Gastroesophageal sphincter (tissue), 4 donors: ENCODE results near the gene FOXL3. TPM values are rescaled to one million over a fixed set of nuclear protein-coding genes. Genes with fewer than 3 reads are reported as not detected.

ENCODE experiments used
- ATAC-seq: fragments of 150-250 bp; one replicate; pipeline ENCODE4 v1.9.1; 2016; ENCODE audit warnings: mild to moderate bottlenecking, moderate library complexity
- H3K27ac ChIP-seq, 4 donors: fragments of 200-600 bp; sonication (generic) in 3 of 4; 1 replicate in 3 of 4; 2 replicates in 1 of 4; pipeline ENCODE4 v1.5.1; 2016 to 2019
- H3K27me3 ChIP-seq: fragments of 200-600 bp; sonication (generic); one replicate; pipeline ENCODE4 v1.5.1; 2019
- H3K36me3 ChIP-seq, 2 donors: fragments of 200-600 bp; sonication (generic); one replicate each; pipeline ENCODE4 v1.5.1; 2019; ENCODE audit warnings: control low read depth in 1 of 2
- H3K4me1 ChIP-seq, 3 donors: fragments of 200-600 bp; sonication (generic); 1 replicate in 2 of 3; 2 replicates in 1 of 3; pipeline ENCODE4 v1.5.1; 2016 to 2019; ENCODE audit warnings: control low read depth in 2 of 3
- H3K4me3 ChIP-seq, 2 donors: fragments of 200-600 bp; sonication (generic); one replicate each; pipeline ENCODE4 v1.5.1; 2019; ENCODE audit warnings: mild to moderate bottlenecking in 1 of 2, moderate library complexity in 1 of 2
- H3K9me3 ChIP-seq, 3 donors: fragments of 200-600 bp; sonication (generic); one replicate each; pipeline ENCODE4 v1.5.1; 2017 to 2019; ENCODE audit warnings: control low read depth in 2 of 3
- EP300 ChIP-seq: sonication (generic); formaldehyde crosslinking; IDR thresholded peaks from one replicate; pipeline ENCODE4 v1.6.1; 2017; ENCODE audit warnings: antibody characterized with exemption, mild to moderate bottlenecking
- POLR2A ChIP-seq, 2 donors: fragments of 450-650 bp; IDR thresholded peaks; one replicate each; pipeline ENCODE4 v1.6.1; 2017; ENCODE audit warnings: antibody characterized with exemption in 2 of 2, mild to moderate bottlenecking in 2 of 2, moderate library complexity in 1 of 2
- POLR2AphosphoS5 ChIP-seq: sonication (generic); formaldehyde crosslinking; IDR thresholded peaks from one replicate; pipeline ENCODE4 v1.6.1; 2017; ENCODE audit warnings: antibody characterized with exemption
- WGBS, 2 donors: methylation state at CpG; one replicate each; pipeline ENCODE4 v1.1.5; 2018; ENCODE audit warnings: low coverage in 1 of 2; 5-methylcytosine and 5-hydroxymethylcytosine counted together
- total RNA-seq, 4 donors: library from RNA; depleted of rRNA; stranded (reverse); fragments of >200 nt; gene quantifications; one replicate each; pipeline ENCODE4 v1.1.0, GENCODE V29; 2016
- TF ChIP-seq, protein P1 (sequence below), 4 experiments: fragments of 200-600 bp in 2 of 4; fragments of 450-650 bp in 2 of 4; sonication (generic) in 1 of 4; IDR thresholded peaks; one replicate each; pipeline ENCODE4 v1.5.1; 2017 to 2019; ENCODE audit warnings: antibody characterized with exemption in 4 of 4, mild to moderate bottlenecking in 2 of 4, moderate library complexity in 2 of 4

The FOXL3 gene
- total RNA-seq, 4 donors from 2014 or later, result not detected

DNA sequence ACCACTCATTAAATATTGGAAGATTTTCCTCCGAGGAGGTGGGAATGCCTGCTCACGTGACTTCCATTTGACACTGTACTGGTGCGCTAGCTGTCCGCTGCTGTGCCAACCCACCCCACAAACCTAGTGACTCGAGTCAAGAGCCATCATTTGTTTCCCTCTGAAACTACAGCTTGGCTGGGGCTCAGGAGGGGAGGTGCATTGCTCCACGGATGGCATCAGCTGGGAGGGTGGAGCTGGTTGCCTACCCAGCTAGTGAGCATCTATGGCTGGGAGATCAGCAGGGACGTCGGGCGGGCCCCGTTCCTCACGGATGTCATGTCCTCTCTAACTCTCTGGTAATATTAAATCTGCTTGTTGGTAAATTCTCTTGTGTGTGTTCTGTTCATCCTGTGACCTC, 9.5 kb upstream of the FOXL3 start:
- no peak for ATAC-seq
- Histone ChIP-seq H3K4me3 (no peak overlapping the region), H3K4me1 (no peaks in the 10 kb centered on the region), H3K27me3 (peaks cover 46% of the 10 kb centered on the region), H3K36me3 (no peaks in the 10 kb centered on the region), H3K9me3 (no peaks in the 10 kb centered on the region), H3K27ac (no peak overlapping the region)
- TF ChIP-seq EP300, result no peak
- no peak for TF ChIP-seq POLR2AphosphoS5
- TF ChIP-seq, protein P1, sequence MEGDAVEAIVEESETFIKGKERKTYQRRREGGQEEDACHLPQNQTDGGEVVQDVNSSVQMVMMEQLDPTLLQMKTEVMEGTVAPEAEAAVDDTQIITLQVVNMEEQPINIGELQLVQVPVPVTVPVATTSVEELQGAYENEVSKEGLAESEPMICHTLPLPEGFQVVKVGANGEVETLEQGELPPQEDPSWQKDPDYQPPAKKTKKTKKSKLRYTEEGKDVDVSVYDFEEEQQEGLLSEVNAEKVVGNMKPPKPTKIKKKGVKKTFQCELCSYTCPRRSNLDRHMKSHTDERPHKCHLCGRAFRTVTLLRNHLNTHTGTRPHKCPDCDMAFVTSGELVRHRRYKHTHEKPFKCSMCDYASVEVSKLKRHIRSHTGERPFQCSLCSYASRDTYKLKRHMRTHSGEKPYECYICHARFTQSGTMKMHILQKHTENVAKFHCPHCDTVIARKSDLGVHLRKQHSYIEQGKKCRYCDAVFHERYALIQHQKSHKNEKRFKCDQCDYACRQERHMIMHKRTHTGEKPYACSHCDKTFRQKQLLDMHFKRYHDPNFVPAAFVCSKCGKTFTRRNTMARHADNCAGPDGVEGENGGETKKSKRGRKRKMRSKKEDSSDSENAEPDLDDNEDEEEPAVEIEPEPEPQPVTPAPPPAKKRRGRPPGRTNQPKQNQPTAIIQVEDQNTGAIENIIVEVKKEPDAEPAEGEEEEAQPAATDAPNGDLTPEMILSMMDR (IDR thresholded peaks at IDR 0.05), result no peak
- TF ChIP-seq POLR2A (IDR thresholded peaks at IDR 0.05), result no peak
- WGBS, 2 donors, result 73% methylated on average over 4 of the region's 11 CpGs; no CpG with 5 or more reads in 1 of the 2 donors

- TF ChIP-seq, protein P1 (IDR thresholded peaks at IDR 0.05), result no peak
- TF ChIP-seq POLR2A (IDR thresholded peaks at IDR 0.05), result no peak
- TF ChIP-seq EP300, result no peak
- TF ChIP-seq POLR2AphosphoS5, result no peak
- H3K4me3 ChIP-seq, result no peak overlapping the region
- no peak overlapping the region for H3K27ac ChIP-seq
- WGBS, 2 donors, result 87 to 92% methylated on average over 4 to 8 of the region's 8 CpGs
- peaks cover 53% of the 10 kb centered on the region for H3K27me3 ChIP-seq
- no peaks in the 10 kb centered on the region for H3K4me1 ChIP-seq
- no peaks in the 10 kb centered on the region for H3K9me3 ChIP-seq
- H3K36me3 ChIP-seq, result no peaks in the 10 kb centered on the region
- ATAC-seq, result no peak
Observed at GRCh38 chr7:281637-282036, 8.3 kb upstream of the FOXL3 start.

GRCh38 chr7:282621-283020, 7.3 kb upstream of the FOXL3 start:
- H3K27ac ChIP-seq, result no peak overlapping the region
- no peak for TF ChIP-seq EP300
- TF ChIP-seq, protein P1 (IDR thresholded peaks at IDR 0.05), result no peak
- no peak for TF ChIP-seq POLR2AphosphoS5
- TF ChIP-seq POLR2A (IDR thresholded peaks at IDR 0.05), result no peak
- WGBS, 2 donors, result 86% methylated on average over 9 of the region's 25 CpGs; no CpG with 5 or more reads in 1 of the 2 donors
- ATAC-seq, result no peak
- H3K36me3 ChIP-seq, result no peaks in the 10 kb centered on the region
- no peak overlapping the region for H3K4me3 ChIP-seq
- H3K9me3 ChIP-seq, result no peaks in the 10 kb centered on the region
- no peaks in the 10 kb centered on the region for H3K4me1 ChIP-seq
- peaks cover 54% of the 10 kb centered on the region for H3K27me3 ChIP-seq

DNA sequence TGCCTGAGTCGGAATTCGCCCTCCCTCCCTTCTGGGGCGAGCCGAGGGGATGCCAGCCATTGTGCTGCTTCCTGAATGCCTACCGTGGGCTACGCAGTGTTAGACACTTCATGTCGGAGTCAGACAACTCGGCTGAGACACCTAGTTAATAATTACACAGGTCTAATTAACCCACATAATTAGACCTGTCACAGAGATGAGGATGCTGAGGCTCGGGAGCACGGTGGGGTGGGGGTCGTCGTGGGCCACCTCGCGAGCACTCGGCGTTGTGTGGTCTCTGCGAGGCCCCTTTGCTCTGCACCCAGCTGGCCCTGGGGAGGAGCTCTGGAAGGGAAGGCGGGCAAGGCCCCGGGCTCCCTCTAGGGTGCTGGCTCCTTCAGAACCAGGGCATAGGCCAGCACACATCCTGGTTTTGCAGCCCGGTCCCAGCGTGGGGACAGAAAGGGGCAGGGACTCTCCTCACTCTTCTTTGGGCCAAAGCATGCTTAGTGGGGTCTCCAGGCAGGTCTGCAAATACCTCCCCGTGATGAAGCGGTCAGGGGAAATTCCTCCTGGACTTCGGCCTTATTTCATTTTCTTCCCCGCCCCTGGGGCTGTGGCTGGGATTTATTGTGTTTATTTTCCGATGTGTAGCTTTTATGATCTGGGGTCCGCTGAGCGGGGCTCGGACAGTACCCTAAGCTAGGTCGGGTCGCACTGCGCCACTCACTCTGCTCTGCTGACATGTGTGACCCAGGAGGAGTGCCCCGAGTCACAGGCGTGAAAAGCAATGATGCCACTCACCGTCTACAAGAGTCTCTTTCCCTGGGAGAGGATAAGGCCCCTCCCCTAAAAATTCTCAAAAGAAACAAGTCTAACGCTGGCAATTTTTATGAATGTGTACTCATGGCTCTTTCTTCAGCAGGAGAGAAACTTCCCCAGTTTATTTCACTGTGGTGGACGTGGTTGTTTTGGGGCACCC, 4.9 kb upstream of the FOXL3 start:
- WGBS, 2 donors, result 67 to 80% methylated on average over 12 to 13 of the region's 37 CpGs
- no peak for TF ChIP-seq EP300
- TF ChIP-seq, protein P1 (IDR thresholded peaks at IDR 0.05), result no peak
- no peak for TF ChIP-seq POLR2AphosphoS5
- TF ChIP-seq POLR2A (IDR thresholded peaks at IDR 0.05), result no peak
- no peak for ATAC-seq
- Histone ChIP-seq H3K27ac (no peak overlapping the region), H3K36me3 (no peaks in the 10 kb centered on the region), H3K9me3 (no peaks in the 10 kb centered on the region), H3K27me3 (peaks cover 71% of the 10 kb centered on the region), H3K4me1 (peaks cover 0 to 8% (median 4%) of the 10 kb centered on the region in 3 donors), H3K4me3 (no peak overlapping the region)
